ENCODE data around the gene LINGO3.
"Not testable (repeated sequence)": the region's sequence is repeated elsewhere in the genome, so short reads cannot be mapped to it uniquely, and the experiment has no call there.

Gene LINGO3

GRCh38 chr19:2289714-2290435 is 18.1 kb downstream of the LINGO3 start:
- Mint-ChIP-seq H3K4me1 (ENCODE audit: low read depth) (peaks cover 17% of the 10 kb centered on the region), H3K27me3 (ENCODE audit: low read depth) (no peaks in the 10 kb centered on the region), H3K4me3 (peak overlapping the region; percentile 88), H3K36me3 (ENCODE audit: low read depth) (peaks cover 17% of the 10 kb centered on the region), H3K27ac (peak overlapping the region; percentile 95), H3K9me3 (no peaks in the 10 kb centered on the region)

- Mint-ChIP-seq H3K4me1 (ENCODE audit: low read depth) (peaks cover 17% of the 10 kb centered on the region), H3K4me3 (peak overlapping the region; percentile 88), H3K36me3 (ENCODE audit: low read depth) (peaks cover 16% of the 10 kb centered on the region), H3K9me3 (no peaks in the 10 kb centered on the region), H3K27ac (peak overlapping the region; percentile 95), H3K27me3 (ENCODE audit: low read depth) (no peaks in the 10 kb centered on the region)
These were observed 18.9 kb downstream of the LINGO3 start for GRCh38 chr19:2288818-2289713.

- Mint-ChIP-seq H3K27me3 (ENCODE audit: low read depth) (no peaks in the 10 kb centered on the region), H3K4me3 (peak overlapping the region; percentile 88), H3K4me1 (ENCODE audit: low read depth) (peaks cover 17% of the 10 kb centered on the region), H3K36me3 (ENCODE audit: low read depth) (peaks cover 12% of the 10 kb centered on the region), H3K9me3 (no peaks in the 10 kb centered on the region), H3K27ac (peak overlapping the region; percentile 95)
These were observed 19.6 kb downstream of the LINGO3 start for GRCh38 chr19:2288338-2288817.

GRCh38 chr19:2287585-2288337 is 20.2 kb downstream of the LINGO3 start:
- Mint-ChIP-seq H3K36me3 (ENCODE audit: low read depth) (peaks cover 9% of the 10 kb centered on the region), H3K27me3 (ENCODE audit: low read depth) (peaks cover 4% of the 10 kb centered on the region), H3K4me3 (no peak overlapping the region), H3K27ac (no peak overlapping the region), H3K9me3 (no peaks in the 10 kb centered on the region), H3K4me1 (ENCODE audit: low read depth) (peaks cover 14% of the 10 kb centered on the region)

- H3K36me3 Mint-ChIP-seq (ENCODE audit: low read depth), result peaks cover 6% of the 10 kb centered on the region
These were observed 21.4 kb downstream of the LINGO3 start for GRCh38 chr19:2286402-2287140.

GRCh38 chr19:2283835-2284507 is 24.0 kb downstream of the LINGO3 start:
- no peaks in the 10 kb centered on the region for H3K9me3 Mint-ChIP-seq
- no peak overlapping the region for H3K4me3 Mint-ChIP-seq
- H3K36me3 Mint-ChIP-seq (ENCODE audit: low read depth), result peaks cover 2% of the 10 kb centered on the region
- peaks cover 13% of the 10 kb centered on the region for H3K4me1 Mint-ChIP-seq (ENCODE audit: low read depth)
- no peak overlapping the region for H3K27ac Mint-ChIP-seq
- H3K27me3 Mint-ChIP-seq (ENCODE audit: low read depth), result peaks cover 6% of the 10 kb centered on the region

More at GRCh38 chr19:2286402-2287140, 21.4 kb downstream of the LINGO3 start:
- Mint-ChIP-seq H3K4me3 (no peak overlapping the region), H3K9me3 (no peaks in the 10 kb centered on the region), H3K27me3 (ENCODE audit: low read depth) (peaks cover 6% of the 10 kb centered on the region), H3K4me1 (ENCODE audit: low read depth) (peaks cover 17% of the 10 kb centered on the region), H3K27ac (no peak overlapping the region)

GRCh38 chr19:2282862-2283237 is 25.1 kb downstream of the LINGO3 start:
- H3K27me3 Mint-ChIP-seq (ENCODE audit: low read depth), result peaks cover 6% of the 10 kb centered on the region
- no peaks in the 10 kb centered on the region for H3K36me3 Mint-ChIP-seq (ENCODE audit: low read depth)
- H3K4me3 Mint-ChIP-seq, result peak overlapping the region; percentile 14
- no peaks in the 10 kb centered on the region for H3K9me3 Mint-ChIP-seq
- H3K27ac Mint-ChIP-seq, result no peak overlapping the region
- peaks cover 5% of the 10 kb centered on the region for H3K4me1 Mint-ChIP-seq (ENCODE audit: low read depth)

GRCh38 chr19:2282062-2282861 is 25.7 kb downstream of the LINGO3 start, which contains the start of gene PEAK3:
Gene PEAK3, minus strand, starts transcription at chr19:2282175. Its CDS starts 1,244 bp downstream, at chr19:2280931.
- H3K4me1 Mint-ChIP-seq (ENCODE audit: low read depth), result peaks cover 5% of the 10 kb centered on the region
- peaks cover 2% of the 10 kb centered on the region for H3K36me3 Mint-ChIP-seq (ENCODE audit: low read depth)
- peak within 1 kb of the TSS; percentile 73 for H3K4me3 Mint-ChIP-seq
- H3K27me3 Mint-ChIP-seq (ENCODE audit: low read depth), result peaks cover 6% of the 10 kb centered on the region
- no peak within 1 kb of the TSS for H3K27ac Mint-ChIP-seq
- no peaks in the 10 kb centered on the region for H3K9me3 Mint-ChIP-seq

GRCh38 chr19:2281265-2282061 is 26.5 kb downstream of the LINGO3 start:
- not testable (repeated sequence) for H3K4me1 Mint-ChIP-seq (ENCODE audit: low read depth); H3K27me3 Mint-ChIP-seq (ENCODE audit: low read depth); H3K27ac Mint-ChIP-seq; H3K36me3 Mint-ChIP-seq (ENCODE audit: low read depth); H3K9me3 Mint-ChIP-seq
- peak overlapping the region; percentile 73 for H3K4me3 Mint-ChIP-seq

- Mint-ChIP-seq H3K36me3 (ENCODE audit: low read depth) (peaks cover 4% of the 10 kb centered on the region), H3K27ac (no peak overlapping the region), H3K27me3 (ENCODE audit: low read depth) (peaks cover 6% of the 10 kb centered on the region), H3K9me3 (no peaks in the 10 kb centered on the region), H3K4me3 (no peak overlapping the region), H3K4me1 (ENCODE audit: low read depth) (peaks cover 5% of the 10 kb centered on the region)
These were observed 27.2 kb downstream of the LINGO3 start for GRCh38 chr19:2280633-2281264.

GRCh38 chr19:2278459-2279158 is 29.3 kb downstream of the LINGO3 start:
- no peaks in the 10 kb centered on the region for H3K9me3 Mint-ChIP-seq
- H3K4me3 Mint-ChIP-seq, result no peak overlapping the region
- H3K27me3 Mint-ChIP-seq (ENCODE audit: low read depth), result peaks cover 6% of the 10 kb centered on the region
- H3K36me3 Mint-ChIP-seq (ENCODE audit: low read depth), result peaks cover 16% of the 10 kb centered on the region
- H3K27ac Mint-ChIP-seq, result no peak overlapping the region
- H3K4me1 Mint-ChIP-seq (ENCODE audit: low read depth), result peaks cover 14% of the 10 kb centered on the region
